Coronary artery (tissue), 2 donors: ENCODE data around the gene MYL10.

Experiments
- DNase-seq: peaks from one replicate; pipeline ENCODE4 v3.0.0-alpha.2; 2017; ENCODE audit warnings: low spot score
- H3K27ac ChIP-seq, 2 donors: fragments of 200-600 bp; sonication (generic); one replicate each; pipeline ENCODE4 v1.5.1; 2016 to 2019
- H3K4me3 ChIP-seq: fragments of 200-600 bp; sonication (generic); 2 replicates; pipeline ENCODE4 v1.5.1; 2016; ENCODE audit warnings: mild to moderate bottlenecking, moderate library complexity
- TF ChIP-seq, protein P1 (sequence below): fragments of 200-600 bp; sonication (generic); IDR thresholded peaks from one replicate; pipeline ENCODE4 v1.5.1; 2019; ENCODE audit warnings: antibody characterized with exemption

MYL10 gene

DNA sequence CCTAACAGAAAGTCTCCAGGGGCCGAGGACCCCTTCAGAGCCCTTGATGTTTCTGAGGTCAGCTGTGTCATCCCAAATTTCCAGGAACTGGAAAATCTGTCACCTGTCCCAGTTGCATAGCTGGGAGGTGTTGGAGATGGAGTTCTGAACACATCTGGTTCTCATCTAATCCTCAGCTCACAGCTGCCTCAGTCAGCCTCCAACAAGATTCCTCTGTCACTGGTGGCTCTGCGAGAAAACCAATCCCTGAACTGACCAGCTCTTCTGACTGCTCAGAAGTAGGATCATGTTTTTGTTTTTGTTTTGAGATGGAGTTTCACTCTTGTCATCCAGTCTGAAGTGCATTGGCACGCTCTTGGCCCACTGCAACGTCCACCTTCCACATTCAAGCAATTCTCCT is 37.6 kb upstream of the MYL10 start:
- no peak for DNase-seq

DNA sequence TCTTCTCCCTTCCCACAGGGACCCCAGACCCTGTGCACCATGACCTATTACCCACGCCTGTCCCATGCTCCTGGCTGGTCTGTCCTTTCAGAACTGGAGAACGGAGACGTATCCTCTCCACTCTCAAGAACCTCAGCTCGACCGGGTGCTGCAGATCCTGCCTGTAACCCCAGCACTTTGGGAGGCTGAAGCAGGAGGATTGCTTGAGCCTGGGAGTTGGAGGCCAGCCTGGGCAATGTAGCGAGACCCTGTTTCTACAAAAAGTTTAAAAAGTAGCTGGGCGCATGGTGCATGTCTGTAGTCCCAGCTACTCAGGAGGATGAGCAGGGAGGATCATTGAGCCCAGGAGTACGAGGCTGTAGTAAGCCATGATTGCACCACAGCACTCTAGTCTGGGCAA is 37.2 kb upstream of the MYL10 start:
- TF ChIP-seq, protein P1, sequence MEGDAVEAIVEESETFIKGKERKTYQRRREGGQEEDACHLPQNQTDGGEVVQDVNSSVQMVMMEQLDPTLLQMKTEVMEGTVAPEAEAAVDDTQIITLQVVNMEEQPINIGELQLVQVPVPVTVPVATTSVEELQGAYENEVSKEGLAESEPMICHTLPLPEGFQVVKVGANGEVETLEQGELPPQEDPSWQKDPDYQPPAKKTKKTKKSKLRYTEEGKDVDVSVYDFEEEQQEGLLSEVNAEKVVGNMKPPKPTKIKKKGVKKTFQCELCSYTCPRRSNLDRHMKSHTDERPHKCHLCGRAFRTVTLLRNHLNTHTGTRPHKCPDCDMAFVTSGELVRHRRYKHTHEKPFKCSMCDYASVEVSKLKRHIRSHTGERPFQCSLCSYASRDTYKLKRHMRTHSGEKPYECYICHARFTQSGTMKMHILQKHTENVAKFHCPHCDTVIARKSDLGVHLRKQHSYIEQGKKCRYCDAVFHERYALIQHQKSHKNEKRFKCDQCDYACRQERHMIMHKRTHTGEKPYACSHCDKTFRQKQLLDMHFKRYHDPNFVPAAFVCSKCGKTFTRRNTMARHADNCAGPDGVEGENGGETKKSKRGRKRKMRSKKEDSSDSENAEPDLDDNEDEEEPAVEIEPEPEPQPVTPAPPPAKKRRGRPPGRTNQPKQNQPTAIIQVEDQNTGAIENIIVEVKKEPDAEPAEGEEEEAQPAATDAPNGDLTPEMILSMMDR, result no peak
- no peak overlapping the region for H3K27ac ChIP-seq

More for the DNA sequence above, 37.6 kb upstream of the MYL10 start:
- H3K4me3 ChIP-seq, result no peak overlapping the region
- H3K27ac ChIP-seq, result no peak overlapping the region
- TF ChIP-seq, protein P1, result no peak

DNA sequence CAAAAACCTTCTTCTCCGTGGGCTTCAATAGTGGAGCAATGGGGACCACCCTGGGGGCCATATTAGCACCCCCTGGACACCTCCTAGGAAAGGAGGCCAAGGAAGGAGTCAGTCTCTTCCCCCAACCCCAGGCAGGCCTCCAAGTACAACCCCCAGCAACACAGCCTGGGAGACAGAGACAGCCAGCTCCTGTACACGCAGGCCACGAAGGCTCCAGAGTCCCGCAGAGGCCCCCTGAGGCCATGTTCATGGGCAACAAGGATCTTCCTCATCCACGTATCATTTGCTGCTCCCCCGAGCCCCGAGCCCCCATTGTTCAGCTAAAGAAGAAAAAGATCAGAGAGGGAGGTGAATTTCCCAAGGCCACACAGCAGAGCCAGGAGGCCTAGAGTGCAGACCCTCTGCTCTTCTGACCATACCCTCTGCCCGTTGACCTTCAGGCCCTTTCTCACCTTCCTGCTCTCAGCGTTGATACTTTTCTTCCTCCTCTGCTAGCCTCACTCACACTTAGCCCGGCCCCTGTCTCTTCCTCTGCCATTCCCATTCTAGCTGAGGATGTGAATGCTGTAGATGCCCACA is 35.9 kb upstream of the MYL10 start:
- Histone ChIP-seq H3K27ac (no peak overlapping the region), H3K4me3 (no peak overlapping the region)
- DNase-seq, result no peak
- TF ChIP-seq, protein P1, result no peak

More for the DNA sequence above, 37.2 kb upstream of the MYL10 start:
- no peak for DNase-seq
- H3K4me3 ChIP-seq, result no peak overlapping the region

DNA sequence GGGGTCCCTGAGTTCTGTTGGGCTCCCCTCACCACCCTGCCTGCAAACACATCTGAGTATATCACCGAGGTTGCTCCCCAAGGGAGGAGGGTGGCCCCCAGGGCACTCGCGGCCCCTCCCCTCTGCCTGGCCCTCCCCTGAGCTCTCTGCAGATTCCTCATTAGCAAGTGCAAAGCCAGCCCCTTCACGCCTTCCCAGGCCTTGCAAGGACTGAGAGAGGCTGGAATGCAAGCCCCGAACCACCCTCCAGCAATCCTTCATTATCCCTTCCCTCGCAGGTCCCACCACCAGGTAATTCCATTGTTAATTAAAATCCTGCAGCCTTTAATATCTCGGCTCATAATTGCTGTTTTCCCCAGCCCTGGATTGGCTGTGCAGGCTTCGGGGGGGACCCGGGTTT is 35.3 kb upstream of the MYL10 start:
- H3K4me3 ChIP-seq, result no peak overlapping the region
- TF ChIP-seq, protein P1, result no peak
- no peak for DNase-seq
- no peak overlapping the region for H3K27ac ChIP-seq

DNA sequence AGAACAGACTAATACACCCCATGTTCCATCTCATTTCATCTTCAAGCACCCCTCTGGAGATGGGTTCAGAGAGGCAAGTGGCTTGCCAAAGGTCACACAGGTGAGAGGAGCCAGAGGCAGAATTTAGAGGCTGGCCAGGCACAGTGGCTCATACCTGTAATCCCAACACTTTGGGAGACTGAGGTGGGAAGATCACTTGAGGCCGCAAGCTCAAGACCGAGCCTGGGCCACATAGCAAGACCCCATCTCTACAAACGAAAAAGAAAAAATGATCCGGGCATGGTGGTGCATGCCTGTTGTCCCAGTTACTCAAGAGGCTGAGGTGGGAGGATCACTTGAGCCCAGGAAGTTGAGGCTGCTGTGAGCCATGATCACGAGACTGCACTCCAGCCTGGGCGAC is 34.7 kb upstream of the MYL10 start:
- no peak overlapping the region for H3K27ac ChIP-seq
- no peak for DNase-seq
- TF ChIP-seq, protein P1, result no peak
- H3K4me3 ChIP-seq, result no peak overlapping the region

DNA sequence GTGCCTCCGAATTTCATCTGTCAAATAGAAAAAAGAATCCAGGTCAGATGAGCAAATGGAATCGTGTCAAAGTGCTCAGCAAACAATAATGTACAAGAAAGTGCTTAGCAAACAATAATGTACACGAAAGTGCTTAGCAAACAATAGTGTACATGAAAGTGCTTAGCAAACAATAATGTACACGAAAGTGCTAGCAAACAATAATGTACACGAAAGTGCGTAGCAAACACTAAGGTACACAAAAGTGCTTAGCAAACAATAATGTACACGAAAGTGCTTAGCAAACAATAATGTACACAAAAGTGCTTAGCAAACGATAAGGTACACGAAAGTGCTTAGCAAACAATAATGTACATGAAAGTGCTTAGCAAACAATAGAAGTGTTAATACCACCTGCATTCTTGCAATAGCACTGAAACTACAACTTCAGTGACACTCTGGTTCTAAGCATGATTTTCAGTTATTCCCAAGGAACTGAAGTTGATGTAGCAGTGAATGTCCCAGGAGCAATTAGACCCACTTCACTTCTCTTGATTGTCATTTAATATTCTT is 33.4 kb upstream of the MYL10 start:
- no peak overlapping the region for H3K27ac ChIP-seq
- H3K4me3 ChIP-seq, result no peak overlapping the region
- TF ChIP-seq, protein P1, result no peak
- no peak for DNase-seq

DNA sequence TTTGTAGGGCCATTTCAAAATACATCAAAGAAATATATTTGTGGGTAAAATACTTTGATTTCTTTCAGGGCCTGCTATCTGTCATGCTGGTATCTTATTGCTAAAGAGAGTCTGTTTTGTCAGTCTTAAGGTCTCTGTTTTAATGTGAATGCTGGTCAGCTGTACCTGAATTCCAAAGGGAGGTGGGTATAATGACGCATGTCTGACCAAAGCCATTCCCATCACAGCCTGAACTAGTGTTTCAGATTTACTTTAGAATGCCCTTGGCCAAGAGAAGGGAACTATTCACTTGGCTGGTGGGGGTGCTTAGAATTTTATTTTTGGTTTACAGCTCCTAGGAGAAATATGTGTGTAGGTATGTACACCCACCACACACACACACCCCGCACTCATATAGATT is 30.6 kb upstream of the MYL10 start:
- TF ChIP-seq, protein P1, result no peak
- H3K27ac ChIP-seq, result no peak overlapping the region

More for the DNA sequence above, 30.6 kb upstream of the MYL10 start:
- DNase-seq, result no peak
- H3K4me3 ChIP-seq, result no peak overlapping the region
